Esophagus mucosa (tissue), 1 donor: ENCODE measurements around the gene ADGRD1. TPM values are rescaled to one million over a fixed set of nuclear protein-coding genes. Genes with fewer than 3 reads are reported as not detected.
"Not testable (repeated sequence)": the region's sequence is repeated elsewhere in the genome, so short reads cannot be mapped to it uniquely, and the experiment has no call there.

Experiments used
- ATAC-seq: fragments of 200-7000 bp; cut with Tn5 transposase; one replicate; pipeline ENCODE4 v1.9.1; 2020
- total RNA-seq: library from RNA; stranded (reverse); gene quantifications from one replicate; pipeline ENCODE4 v1.2.4, GENCODE V29; 2023
- donor health status: DM: yes; HTN: yes; CAD: no.

Gene ADGRD1
- total RNA-seq, 1 donor from 2014 or later: 2.5 TPM

DNA sequence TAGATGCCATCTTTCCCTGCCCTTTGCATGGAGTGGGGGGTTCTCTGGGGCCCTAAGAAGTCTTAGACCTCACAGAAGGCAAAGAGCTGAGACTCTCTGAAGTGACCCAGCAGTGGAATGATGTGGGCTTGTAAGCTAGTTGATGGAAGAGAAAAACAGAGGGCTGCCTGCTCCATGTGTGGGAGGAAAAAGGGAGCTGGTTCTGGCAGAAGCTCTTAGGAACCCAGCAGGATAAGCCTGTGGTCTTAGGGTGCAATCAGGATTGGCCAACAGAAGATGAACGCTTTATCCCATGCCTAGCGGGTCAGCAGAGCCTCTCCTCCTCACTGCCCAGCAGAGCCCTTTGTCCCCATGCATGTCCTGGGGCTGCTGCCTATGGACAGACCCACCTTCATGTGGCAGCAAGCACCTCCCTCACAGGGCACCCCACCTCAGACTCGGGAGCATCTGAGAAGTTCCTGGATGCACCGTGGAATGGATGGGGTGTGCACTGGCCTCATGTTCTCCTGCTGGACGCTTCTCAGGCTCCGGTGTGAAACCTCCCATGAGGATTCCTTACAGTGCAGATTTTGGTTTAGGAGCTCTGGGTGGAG is 152.7 kb downstream of the ADGRD1 start:
- ATAC-seq: no peak

DNA sequence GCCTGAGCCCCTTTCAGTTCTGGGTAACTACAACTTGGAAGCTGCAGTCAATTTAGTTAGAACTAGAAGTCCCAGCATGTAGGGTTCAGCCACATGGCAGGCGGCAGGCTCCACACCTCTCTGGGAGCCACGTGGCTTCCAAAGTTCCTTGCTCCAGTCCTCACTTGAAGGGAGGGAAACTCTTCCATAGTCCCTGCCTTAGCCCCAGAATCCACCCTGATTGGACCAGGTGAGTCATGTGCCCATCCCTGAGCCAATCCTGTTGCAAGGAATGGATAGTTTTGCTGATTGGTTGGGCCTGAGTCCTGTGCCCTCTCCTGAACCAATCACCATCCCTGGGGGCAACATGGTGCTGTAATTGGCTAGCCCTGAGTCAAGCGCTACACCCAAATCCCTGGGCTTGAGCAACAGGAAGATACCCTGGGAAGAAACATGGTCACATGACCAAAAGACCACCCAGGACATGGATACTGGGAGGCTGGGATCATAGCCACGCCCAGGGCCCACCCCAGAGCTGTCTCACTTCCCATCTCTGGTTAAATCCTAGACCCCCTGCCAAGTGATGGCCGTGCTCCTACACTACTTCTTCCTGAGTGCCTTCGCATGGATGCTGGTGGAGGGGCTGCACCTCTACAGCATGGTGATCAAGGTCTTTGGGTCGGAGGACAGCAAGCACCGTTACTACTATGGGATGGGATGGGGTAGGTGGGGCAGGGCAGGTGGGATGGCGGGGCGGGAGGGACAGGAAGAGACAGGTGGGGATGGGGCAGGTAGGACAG is 154.7 kb downstream of the ADGRD1 start:
- no peak for ATAC-seq

DNA sequence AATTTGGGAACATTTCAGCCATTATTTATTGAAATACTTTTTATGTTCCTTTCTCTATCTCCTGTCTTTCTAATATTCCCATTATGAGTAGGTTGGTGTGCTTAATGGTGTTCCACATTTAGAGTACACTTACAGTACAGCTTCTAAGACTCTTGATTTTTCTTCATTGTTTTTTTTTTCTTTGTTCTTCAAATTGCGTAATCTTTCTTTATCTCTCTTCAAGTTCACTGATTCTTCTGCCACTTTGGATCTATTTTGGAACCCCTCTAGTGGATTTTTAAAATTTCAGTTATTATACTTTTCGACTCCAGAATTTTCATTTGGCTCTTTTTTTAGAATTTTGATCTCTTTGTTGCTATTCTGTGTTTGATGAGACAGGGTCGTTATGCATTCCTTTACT is 157.7 kb downstream of the ADGRD1 start:
- ATAC-seq: no peak

DNA sequence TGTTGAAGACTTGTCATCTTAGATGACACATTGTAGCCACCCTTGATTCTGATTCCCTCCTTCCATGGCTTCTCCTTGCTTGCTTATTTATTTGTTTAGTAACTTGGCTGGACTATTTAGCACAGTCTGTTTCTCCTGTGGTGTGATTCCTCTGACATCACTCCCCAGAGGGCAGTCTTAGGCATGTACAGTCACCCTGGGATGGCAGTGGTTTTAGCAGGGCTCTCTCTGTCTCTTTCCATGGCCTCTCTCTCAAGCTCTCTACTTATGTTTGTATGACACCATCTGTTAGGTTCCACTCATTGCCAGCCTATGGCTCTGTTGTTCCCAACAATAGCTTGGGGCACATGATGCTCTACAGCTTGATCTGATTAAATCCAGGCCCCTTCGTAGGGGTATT is 158.3 kb downstream of the ADGRD1 start:
- ATAC-seq: peak; percentile 28

DNA sequence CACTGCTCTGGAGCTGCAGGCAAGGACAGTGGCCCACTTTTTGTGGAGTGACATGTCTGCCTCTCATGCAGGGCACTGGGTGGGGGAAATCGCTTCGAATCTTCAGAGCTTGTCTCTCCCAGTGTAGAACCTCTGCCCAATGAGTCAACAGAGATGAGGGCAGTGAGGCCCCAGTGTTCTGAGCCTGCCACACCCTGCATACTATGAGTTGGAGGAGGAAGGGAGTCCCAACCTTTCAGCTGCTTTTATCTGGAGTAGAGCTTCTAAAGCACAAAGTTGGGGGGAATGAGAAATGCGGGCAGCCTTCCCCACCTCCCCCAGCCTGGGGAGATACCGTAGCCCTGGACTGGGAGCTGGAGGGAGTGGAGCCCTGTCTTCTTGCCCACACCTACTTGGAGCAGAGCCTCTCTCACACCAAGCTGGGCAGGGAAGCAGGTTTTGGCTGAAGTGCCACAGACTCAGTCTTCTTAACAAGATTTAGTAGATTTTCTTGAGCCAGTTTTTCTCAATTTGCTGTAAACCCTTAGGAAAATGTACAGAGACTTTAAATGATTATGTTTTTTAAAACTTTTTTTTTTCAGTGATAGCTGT is 159.1 kb downstream of the ADGRD1 start:
- ATAC-seq: no peak

DNA sequence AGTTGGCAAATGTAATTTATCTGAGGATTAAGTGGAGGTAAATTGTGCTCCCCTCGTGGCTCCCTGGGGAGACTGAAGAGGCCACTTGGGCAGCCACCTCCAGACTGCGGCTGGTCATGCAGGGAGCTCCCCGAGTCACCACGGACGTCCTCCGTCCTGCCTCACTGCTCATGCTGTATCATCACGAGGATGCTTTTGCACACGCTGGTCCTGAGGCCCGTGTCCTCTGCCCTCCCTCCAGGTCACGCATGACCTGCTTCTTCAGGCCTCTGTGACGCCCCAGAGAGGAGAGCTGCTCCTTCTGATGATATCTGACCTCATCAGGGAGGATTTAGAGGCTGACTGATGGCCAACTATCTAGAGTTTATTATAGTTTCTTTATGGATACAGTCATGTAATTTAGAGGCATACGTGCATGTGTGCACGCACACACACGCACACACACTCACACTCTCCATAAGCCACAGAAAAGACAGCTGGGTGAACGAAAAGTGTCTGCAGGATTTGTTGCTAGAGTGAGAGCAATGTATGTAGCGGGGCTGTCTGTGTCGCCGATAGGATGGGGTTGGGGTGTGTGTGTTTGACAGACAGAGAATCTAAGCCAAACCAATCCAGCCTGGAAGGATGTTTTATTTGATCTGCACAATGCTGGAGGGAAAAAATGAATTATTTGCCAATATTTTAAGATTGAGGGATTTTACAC is 160.0 kb downstream of the ADGRD1 start:
- no peak for ATAC-seq

DNA sequence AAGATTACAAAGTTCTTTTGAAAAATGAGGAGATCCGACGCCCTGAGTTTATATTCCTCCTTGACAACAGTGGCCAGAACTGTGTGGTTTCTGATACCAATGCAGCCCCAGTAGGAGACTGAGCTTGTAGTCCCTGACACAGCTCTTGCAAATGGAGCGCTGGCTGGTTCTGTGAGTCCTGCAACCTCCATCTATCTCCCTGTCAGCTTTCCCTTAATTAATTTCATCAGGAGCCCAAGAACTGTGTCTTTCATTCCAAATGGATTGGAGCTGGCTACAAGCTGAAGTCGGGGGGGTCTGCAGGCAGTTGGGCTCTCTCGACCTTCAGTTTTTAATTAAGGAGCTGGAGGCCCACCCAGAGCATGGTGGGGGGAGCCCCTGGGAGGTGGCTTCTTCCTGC is 160.6 kb downstream of the ADGRD1 start:
- no peak for ATAC-seq

DNA sequence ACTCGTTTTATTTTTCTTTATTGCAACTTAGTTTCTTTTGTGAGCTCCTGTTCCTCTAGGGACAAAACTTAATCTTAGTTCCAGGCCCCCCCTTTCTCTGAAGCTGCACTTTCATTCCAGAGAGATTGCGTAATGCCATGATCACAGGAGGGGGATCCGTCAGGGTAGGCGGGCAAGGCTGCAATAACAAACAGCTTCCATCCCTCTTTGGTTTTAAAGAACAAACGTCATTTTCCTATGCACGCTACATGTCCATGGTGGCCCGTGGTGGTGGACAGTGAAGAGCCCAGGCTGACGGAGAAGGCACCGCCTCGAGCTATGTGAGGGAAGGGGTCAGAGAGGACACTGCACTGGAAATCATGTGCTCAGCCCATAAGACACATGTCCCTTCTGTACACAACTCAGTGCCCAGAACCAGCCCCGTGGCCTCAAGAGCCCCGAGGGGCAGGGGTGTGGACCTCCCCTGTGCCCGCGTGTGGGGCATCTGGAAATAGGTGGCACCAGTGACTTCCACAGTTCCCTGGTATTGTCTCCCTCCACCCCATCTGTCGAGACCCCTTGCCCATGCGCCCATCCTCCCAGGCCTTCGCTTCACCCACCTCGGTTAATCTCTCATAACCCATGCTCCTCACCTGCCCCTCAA is 161.4 kb downstream of the ADGRD1 start:
- no peak for ATAC-seq

DNA sequence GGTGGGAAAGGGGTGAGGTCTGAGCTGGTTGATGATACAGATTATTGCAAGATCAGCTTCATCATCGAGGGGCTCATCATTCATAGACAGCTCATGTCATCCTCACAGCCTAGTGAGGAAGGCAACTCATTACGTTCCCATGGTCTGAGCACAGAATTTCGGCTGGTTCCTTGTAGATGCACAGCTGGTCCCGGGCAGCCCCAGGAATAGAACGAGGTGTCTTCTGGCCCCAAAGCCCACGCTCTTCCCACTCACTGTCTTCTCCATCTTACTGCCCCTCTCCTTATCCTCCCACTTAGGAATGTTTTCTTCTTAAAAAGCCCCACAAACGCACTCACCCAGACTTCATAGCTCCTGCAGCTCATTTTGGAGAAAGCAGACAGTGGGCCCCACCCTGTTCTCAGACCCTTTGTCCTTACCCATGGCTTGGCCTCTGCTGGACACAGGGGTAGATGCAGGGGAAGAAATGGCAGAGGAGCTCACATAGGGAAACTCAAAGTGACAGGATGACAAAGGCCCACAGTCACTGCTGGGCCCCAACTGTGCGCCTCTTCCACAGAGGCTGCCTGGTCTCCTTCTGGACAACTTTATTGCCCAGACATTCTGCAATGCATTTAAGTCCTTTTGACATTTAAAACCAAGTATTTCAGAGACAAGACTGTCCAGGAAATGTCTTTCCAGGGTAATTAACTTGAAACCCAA is 162.2 kb downstream of the ADGRD1 start:
- ATAC-seq: no peak

DNA sequence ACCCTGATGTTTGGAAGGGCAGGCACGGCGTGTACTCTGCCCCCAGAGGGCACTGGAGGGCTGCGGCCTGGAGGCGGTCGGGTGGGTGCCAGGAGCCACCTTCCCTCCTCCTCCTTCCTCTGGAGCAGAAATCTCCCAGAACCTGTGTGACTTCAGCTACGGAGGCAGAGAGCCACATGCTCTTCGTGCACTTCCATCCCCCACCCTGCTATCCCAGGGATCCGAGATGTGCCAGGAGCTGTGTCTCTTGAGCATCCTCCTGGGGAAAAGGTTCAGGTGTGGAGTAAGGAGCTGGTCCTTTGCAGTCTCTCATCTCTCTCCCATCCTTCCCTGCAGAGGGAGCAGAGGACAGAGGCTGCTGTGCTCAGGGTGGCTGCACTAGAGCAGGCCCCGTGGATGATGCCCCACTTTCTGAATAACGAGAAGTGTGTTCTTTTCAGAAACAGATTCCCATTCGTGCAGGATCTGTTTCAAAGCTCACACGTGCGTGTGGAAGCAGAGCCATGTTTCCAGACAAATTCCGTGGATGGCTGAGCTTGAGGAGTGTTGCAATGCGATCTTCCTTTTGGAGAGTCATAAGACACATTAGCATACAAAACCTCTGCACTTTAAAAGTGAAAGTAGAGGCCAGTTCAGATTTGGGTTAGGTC is 162.9 kb downstream of the ADGRD1 start:
- no peak for ATAC-seq

DNA sequence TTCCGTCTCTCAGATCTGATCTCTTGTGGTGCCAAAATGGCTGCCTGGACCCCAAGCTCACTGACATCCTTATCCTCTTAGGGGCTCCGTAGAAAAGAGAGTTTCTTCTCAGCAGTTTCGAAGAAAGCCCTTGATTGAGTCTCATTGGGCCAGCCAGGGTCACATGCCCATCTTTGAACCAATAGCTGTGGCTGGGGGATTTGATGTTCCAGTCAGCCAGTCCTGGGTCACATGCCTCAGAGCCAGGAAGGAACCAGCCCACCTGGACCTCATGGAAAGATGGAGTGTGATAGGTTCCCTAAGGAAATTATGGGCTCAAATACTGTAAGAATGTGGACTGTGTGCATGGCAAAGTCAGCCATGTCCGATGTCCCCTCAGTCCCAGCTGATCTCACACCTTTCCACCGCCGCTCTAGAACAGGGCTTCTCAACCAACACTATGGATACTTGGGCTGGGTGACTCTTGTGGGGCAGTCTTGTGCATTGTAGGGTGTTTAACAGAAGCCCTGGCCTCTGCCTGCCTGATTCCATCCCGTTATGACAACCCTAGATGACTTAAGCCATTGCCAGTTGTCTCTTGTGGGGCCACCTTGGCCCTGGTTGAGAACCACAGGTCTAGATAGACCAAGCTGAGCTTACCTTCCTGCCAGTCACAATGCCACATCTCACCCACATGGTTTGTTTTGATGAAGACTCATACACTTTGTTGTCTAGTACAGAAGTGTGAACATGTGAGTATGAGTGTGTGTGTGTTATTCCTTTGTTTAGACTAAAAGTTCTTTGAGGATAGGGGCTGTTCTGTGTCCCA is 163.9 kb downstream of the ADGRD1 start:
- ATAC-seq: no peak

DNA sequence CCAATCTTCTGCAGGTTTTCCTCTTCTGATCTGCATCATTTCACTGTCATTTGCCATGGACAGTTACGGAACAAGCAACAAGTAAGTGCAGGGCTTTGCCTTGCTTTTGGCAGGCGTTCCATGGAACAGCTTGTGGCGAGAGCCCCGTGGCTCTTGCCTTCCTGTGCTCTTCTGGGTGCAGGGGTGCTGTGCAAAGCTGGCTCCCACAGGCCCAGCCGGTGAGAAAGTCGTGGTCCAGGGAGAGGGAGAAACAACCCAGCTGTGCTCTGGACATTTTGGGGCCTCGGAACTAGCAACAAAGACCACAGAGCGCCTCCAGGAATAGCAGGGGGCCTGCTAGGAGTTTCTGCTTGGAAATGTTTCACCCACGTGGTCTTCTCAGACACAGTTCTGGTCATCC is 164.7 kb downstream of the ADGRD1 start:
- ATAC-seq: no peak

DNA sequence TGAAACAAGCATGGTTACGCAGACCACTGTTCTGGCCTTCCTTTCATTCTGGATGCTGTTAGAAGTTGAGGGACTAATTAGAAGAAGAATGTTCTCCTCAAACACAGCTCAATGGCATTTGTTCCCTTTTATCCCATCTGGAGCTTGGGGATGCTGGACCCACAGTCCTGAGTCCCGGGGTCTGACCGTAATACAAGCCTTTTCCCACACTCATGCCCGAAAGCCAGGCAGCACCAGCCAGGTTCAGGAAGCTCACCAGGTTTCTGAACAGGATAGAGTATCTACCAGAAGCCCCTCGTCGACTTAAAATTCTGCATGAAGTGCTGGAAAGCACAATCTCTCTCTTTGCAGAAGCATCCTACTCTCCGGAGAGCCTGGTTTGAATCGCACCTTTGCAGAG is 165.6 kb downstream of the ADGRD1 start:
- ATAC-seq: not testable (repeated sequence)

DNA sequence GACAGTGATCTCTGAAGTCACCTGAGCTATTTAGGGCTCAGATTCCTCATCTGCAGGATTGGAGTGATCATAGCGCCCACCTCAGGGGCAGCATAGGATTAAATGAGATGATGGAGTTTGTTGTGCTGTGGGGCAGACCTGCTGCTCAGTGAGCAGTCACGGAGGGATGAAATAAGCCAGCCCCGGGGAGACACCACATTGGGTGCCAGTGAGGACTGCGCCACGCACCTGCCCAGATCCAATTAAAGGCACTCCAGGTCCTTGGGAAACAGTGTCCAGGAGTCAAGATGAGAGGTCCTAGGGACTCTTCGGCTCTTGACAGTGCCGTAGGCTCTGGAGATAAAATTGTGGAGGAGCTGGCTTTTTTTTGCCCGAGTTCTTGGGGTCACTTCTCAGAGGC is 166.2 kb downstream of the ADGRD1 start:
- ATAC-seq: no peak

DNA sequence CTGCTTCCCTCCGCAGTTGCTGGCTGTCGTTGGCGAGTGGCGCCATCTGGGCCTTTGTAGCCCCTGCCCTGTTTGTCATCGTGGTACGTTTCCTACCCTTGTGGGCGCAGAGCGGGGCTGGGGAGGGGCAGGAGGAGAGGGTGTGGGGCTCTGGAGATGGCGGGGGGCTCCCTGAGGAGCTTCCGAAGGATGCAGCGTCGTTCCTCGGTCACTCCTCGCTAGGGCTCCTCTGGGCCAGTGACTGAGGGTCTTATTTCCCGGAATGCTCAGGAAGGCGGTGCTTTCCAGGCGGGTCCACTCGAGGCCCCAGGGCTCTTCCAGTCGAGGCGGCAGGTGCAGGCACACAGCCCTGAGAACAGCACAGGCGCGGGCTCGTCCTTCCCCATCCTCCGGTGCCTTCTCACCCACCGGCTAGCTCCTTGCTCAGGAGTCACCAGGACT is 167.1 kb downstream of the ADGRD1 start:
- ATAC-seq: no peak

DNA sequence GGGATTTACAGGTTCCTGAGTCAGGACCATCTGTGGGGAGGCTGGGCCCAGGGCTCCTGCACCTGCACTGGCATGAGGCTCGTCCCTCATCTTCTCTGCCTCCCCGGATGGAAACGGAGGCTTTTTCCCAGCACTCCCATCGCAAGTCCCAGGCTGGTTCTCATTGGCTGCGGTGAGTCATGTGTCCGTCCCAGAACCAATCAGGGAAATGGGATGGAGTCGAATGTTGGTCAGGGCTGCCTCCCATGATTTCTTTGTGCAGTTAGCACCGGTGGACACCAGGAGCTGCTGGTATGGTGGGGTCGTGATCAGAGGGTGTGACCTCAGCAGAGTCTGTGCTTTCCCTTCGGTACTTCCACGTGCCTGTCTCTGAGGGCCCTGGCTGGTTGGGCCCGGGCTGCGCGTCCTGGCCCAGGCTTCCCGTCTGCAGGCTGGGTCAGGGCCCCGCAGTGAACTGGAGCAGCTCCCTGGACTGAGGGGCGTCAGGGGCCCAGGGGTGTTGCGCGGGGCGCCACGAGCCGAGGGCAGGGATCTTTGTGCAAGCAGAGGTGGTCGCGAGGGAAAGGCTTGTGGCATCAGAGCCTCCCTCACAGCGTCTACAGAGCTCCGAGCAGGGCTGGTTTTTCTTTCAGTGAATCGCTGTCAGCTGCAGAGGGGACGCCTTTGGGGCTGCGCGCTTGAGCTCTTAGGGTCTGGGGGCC is 168.1 kb downstream of the ADGRD1 start:
- ATAC-seq: peak; percentile 8

DNA sequence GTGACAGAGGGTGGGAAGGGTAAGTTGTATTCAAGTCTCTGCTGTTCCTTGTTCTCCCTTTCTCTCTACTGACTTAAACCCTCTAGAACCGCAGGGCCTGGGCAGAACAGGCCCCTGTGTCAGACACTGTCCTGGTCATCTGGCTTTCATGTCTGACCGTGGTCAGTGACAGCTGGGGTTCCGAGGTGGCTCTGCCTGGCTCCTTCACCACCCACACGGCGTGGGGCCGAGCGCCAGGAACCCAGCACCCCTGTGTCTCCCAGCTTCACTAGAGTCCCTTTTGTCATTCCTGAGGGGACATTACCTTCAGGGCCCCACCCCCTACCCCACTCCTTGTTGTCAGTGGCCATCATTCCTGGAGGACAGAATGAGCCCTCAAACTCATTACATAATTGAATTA is 168.9 kb downstream of the ADGRD1 start:
- no peak for ATAC-seq

DNA sequence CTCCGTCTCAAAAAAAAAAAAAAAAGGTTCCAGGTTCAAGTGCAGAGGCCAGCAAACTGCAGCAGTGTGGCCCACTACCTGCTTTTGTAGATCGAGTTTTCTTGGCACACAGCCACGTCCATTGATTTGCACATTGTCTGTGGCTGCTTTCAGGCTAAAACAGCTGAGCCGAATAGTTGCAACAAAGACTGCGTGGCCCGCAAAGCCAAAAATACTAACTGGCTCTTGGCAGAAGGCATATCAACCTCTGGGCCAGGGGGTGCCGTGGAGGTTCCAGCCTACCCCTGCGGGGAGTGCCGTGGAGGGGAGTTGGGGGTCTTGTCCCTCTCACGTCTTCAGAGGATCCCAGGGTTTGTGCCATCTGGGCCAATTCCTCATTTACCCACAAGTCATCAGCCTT is 170.1 kb downstream of the ADGRD1 start:
- no peak for ATAC-seq

DNA sequence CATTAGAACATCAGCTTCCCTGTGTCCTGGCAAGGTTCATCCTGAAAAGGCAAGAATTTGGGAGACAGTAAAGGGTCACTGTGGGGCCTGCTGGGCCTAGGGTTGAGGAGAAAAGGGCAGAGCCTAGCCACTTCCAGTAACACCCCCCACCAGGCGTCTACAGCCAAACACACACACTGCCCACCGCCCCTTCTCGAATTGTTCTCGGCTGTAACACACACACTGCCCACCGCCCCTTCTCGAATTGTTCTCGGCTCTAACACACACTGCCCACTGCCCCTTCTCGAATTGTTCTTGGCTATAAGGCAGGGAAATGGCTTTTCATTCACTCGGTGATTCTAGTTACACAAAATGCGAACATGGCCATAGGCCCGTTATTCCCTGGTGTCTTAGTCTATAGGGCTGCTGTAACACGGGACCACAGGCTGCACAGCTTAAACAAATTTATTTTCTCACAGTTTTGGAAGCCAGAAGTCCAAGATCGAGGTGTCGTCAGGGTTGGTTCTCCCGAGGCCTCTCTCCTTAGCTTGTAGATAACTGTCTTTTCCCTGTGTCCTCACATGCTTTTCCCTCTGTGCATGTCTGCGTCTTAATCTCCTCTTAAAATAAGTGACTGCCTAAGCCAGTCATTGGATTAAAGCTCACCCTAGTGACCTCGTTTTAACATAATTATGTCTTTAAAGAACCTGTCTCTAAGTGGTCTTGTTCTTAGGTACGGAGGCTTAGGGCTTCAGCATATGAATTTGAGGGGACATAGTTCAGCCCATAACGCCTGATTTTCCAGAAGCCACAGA is 171.0 kb downstream of the ADGRD1 start:
- ATAC-seq: no peak
